ENCODE measurements around the gene EFCAB11.

DNA sequence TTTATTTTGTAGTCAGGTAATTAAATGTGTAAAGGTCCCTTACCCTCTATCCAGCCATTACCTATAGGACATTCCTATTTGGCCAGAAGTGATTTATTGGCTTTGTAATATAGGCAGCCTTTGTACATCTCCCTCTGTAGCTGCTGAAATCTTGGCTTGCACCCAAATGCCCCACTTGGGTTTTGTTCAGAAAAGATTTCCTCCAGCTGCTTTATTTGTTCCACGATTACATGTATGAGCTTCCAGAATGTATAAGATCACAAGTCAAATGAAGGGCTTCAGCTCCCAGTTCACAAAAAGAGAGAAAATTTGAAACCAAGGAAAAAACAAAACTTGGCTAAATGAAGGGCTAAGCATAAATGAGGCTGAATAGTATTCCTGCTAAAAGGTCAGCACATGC, 103.4 kb downstream of the EFCAB11 start:
- TF ChIP-seq, protein P1, sequence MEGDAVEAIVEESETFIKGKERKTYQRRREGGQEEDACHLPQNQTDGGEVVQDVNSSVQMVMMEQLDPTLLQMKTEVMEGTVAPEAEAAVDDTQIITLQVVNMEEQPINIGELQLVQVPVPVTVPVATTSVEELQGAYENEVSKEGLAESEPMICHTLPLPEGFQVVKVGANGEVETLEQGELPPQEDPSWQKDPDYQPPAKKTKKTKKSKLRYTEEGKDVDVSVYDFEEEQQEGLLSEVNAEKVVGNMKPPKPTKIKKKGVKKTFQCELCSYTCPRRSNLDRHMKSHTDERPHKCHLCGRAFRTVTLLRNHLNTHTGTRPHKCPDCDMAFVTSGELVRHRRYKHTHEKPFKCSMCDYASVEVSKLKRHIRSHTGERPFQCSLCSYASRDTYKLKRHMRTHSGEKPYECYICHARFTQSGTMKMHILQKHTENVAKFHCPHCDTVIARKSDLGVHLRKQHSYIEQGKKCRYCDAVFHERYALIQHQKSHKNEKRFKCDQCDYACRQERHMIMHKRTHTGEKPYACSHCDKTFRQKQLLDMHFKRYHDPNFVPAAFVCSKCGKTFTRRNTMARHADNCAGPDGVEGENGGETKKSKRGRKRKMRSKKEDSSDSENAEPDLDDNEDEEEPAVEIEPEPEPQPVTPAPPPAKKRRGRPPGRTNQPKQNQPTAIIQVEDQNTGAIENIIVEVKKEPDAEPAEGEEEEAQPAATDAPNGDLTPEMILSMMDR (IDR thresholded peaks at IDR 0.05) = no peak
- TF ChIP-seq EZH2 (IDR thresholded peaks at IDR 0.05; ENCODE audit: borderline replicate concordance, insufficient read depth, low read depth, low read length, poor library complexity, severe bottlenecking) = no peak

All from B cell (primary cell).